Stimulated activated naive B cell treated with anti-CD40 and anti-IgM and Interleukin-4, amounts not matched to agents 10 μg/mL and 1 μg/mL and 100 μg/mL, for 72 hours (primary cell): ENCODE measurements around the gene GCSAML.

Experiments used
- ATAC-seq, 2 donors: fragments of 150-1000 bp; cut with Tn5 transposase; replicated peaks; 2 replicates each; pipeline ENCODE4 v1.10.0; 2021; ENCODE audit warnings: moderate library complexity in 1 of 2
- DNase-seq: peaks from one replicate; pipeline ENCODE4 v3.0.0; 2021
- H3K27ac Mint-ChIP-seq: one replicate; pipeline ENCODE4 v1.8.0; 2022; ENCODE audit warnings: mild to moderate bottlenecking, mixed read lengths
- H3K27me3 Mint-ChIP-seq, 2 donors: one replicate each; pipeline ENCODE4 v1.8.0; 2022; ENCODE audit warnings: mixed read lengths in 2 of 2
- H3K36me3 Mint-ChIP-seq, 2 donors: one replicate each; pipeline ENCODE4 v1.8.0; 2022; ENCODE audit warnings: mixed read lengths in 2 of 2, mild to moderate bottlenecking in 1 of 2
- H3K4me1 Mint-ChIP-seq, 2 donors: one replicate each; pipeline ENCODE4 v1.8.0; 2022; ENCODE audit warnings: mixed read lengths in 2 of 2, mild to moderate bottlenecking in 1 of 2
- H3K4me3 Mint-ChIP-seq, 2 donors: one replicate each; pipeline ENCODE4 v1.8.0; 2022; ENCODE audit warnings: mild to moderate bottlenecking in 2 of 2, mixed read lengths in 2 of 2, moderate library complexity in 1 of 2
- H3K9me3 Mint-ChIP-seq, 2 donors: one replicate each; pipeline ENCODE4 v1.8.0; 2022; ENCODE audit warnings: mixed read lengths in 2 of 2, mild to moderate bottlenecking in 1 of 2

Gene GCSAML

GRCh38 chr1:247540581-247540980 is 8.4 kb upstream of the GCSAML start:
- no peak overlapping the region for H3K27ac Mint-ChIP-seq
- ATAC-seq = no peak
- H3K4me3 Mint-ChIP-seq = no peak overlapping the region
- H3K9me3 Mint-ChIP-seq = no peaks in the 10 kb centered on the region
- DNase-seq = no peak
- peaks cover 8 to 12% of the 10 kb centered on the region in 2 donors for H3K4me1 Mint-ChIP-seq
- no peaks in the 10 kb centered on the region for H3K36me3 Mint-ChIP-seq
- H3K27me3 Mint-ChIP-seq = peaks cover 5 to 9% of the 10 kb centered on the region in 2 donors

GRCh38 chr1:247542811-247543210 is 6.1 kb upstream of the GCSAML start:
- DNase-seq (no peak), ATAC-seq (no peak)
- no peaks in the 10 kb centered on the region for H3K36me3 Mint-ChIP-seq
- peaks cover 5 to 13% of the 10 kb centered on the region in 2 donors for H3K27me3 Mint-ChIP-seq
- no peak overlapping the region for H3K4me3 Mint-ChIP-seq
- no peak overlapping the region for H3K27ac Mint-ChIP-seq
- peaks cover 8 to 12% of the 10 kb centered on the region in 2 donors for H3K4me1 Mint-ChIP-seq
- H3K9me3 Mint-ChIP-seq = no peaks in the 10 kb centered on the region

- no peaks in the 10 kb centered on the region for H3K36me3 Mint-ChIP-seq
- no peaks in the 10 kb centered on the region for H3K9me3 Mint-ChIP-seq
- DNase-seq = no peak
- peaks cover 5 to 11% of the 10 kb centered on the region in 2 donors for H3K4me1 Mint-ChIP-seq
- no peak for ATAC-seq
- H3K4me3 Mint-ChIP-seq = no peak overlapping the region
- H3K27me3 Mint-ChIP-seq = peaks cover 19 to 20% of the 10 kb centered on the region in 2 donors
- H3K27ac Mint-ChIP-seq = no peak overlapping the region
Measured at GRCh38 chr1:247548092-247548491, 842 bp upstream of the GCSAML start.

- ATAC-seq (no peak), DNase-seq (no peak)
- H3K27ac Mint-ChIP-seq = no peak overlapping the region
- H3K9me3 Mint-ChIP-seq = no peaks in the 10 kb centered on the region
- H3K4me1 Mint-ChIP-seq = peaks cover 5 to 11% of the 10 kb centered on the region in 2 donors
- H3K27me3 Mint-ChIP-seq = peaks cover 19% of the 10 kb centered on the region in 2 donors
- H3K36me3 Mint-ChIP-seq = no peaks in the 10 kb centered on the region
- H3K4me3 Mint-ChIP-seq = no peak overlapping the region
Measured at GRCh38 chr1:247551721-247552120, 2.8 kb downstream of the GCSAML start.

- no peak for ATAC-seq
- peaks cover 5 to 11% of the 10 kb centered on the region in 2 donors for H3K4me1 Mint-ChIP-seq
- no peaks in the 10 kb centered on the region for H3K9me3 Mint-ChIP-seq
- no peak overlapping the region for H3K27ac Mint-ChIP-seq
- peaks cover 15 to 19% of the 10 kb centered on the region in 2 donors for H3K27me3 Mint-ChIP-seq
- no peaks in the 10 kb centered on the region for H3K36me3 Mint-ChIP-seq
- DNase-seq = no peak
- H3K4me3 Mint-ChIP-seq = no peak overlapping the region
Measured at GRCh38 chr1:247552231-247552630, 3.3 kb downstream of the GCSAML start.

- H3K4me1 Mint-ChIP-seq = no peaks in the 10 kb centered on the region
Measured at GRCh38 chr1:247557926-247558674, 9.2 kb downstream of the GCSAML start.

GRCh38 chr1:247561711-247562110 is 12.8 kb downstream of the GCSAML start:
- Mint-ChIP-seq H3K27me3 (peaks cover 0 to 7% of the 10 kb centered on the region in 2 donors), H3K4me1 (no peaks in the 10 kb centered on the region), H3K4me3 (no peak overlapping the region), H3K27ac (no peak overlapping the region), H3K36me3 (no peaks in the 10 kb centered on the region), H3K9me3 (no peaks in the 10 kb centered on the region)
- ATAC-seq (no peak), DNase-seq (no peak)

More at GRCh38 chr1:247557926-247558674, 9.2 kb downstream of the GCSAML start:
- Mint-ChIP-seq H3K4me3 (no peak overlapping the region), H3K27me3 (peaks cover 0 to 7% of the 10 kb centered on the region in 2 donors), H3K9me3 (no peaks in the 10 kb centered on the region), H3K27ac (no peak overlapping the region), H3K36me3 (no peaks in the 10 kb centered on the region)
- no peak for ATAC-seq
- DNase-seq = no peak

GRCh38 chr1:247562198-247562597 is 13.3 kb downstream of the GCSAML start:
- DNase-seq (no peak), ATAC-seq (no peak)
- peaks cover 0 to 7% of the 10 kb centered on the region in 2 donors for H3K27me3 Mint-ChIP-seq
- no peak overlapping the region for H3K27ac Mint-ChIP-seq
- no peaks in the 10 kb centered on the region for H3K36me3 Mint-ChIP-seq
- no peaks in the 10 kb centered on the region for H3K9me3 Mint-ChIP-seq
- H3K4me3 Mint-ChIP-seq = no peak overlapping the region
- H3K4me1 Mint-ChIP-seq = no peaks in the 10 kb centered on the region

- Mint-ChIP-seq H3K9me3 (peaks cover 12 to 14% of the 10 kb centered on the region in 2 donors), H3K27me3 (peaks cover 13 to 19% of the 10 kb centered on the region in 2 donors), H3K4me3 (no peak overlapping the region), H3K4me1 (no peaks in the 10 kb centered on the region), H3K27ac (no peak overlapping the region), H3K36me3 (peaks cover 0 to 2% of the 10 kb centered on the region in 2 donors)
- ATAC-seq (no peak), DNase-seq (no peak)
Measured at GRCh38 chr1:247574236-247574635, 25.3 kb downstream of the GCSAML start.

- Mint-ChIP-seq H3K27me3 (peaks cover 10 to 19% of the 10 kb centered on the region in 2 donors), H3K4me3 (no peak overlapping the region), H3K9me3 (peaks cover 12% of the 10 kb centered on the region in 2 donors), H3K4me1 (no peaks in the 10 kb centered on the region), H3K36me3 (peaks cover 0 to 2% of the 10 kb centered on the region in 2 donors), H3K27ac (no peak overlapping the region)
- DNase-seq (no peak), ATAC-seq (no peak)
Measured at GRCh38 chr1:247574664-247575063, 25.7 kb downstream of the GCSAML start.

- H3K4me3 Mint-ChIP-seq = no peak overlapping the region
- no peak overlapping the region for H3K27ac Mint-ChIP-seq
- no peak for DNase-seq
- H3K36me3 Mint-ChIP-seq = peaks cover 0 to 2% of the 10 kb centered on the region in 2 donors
- no peaks in the 10 kb centered on the region for H3K4me1 Mint-ChIP-seq
- peaks cover 0 to 4% of the 10 kb centered on the region in 2 donors for H3K9me3 Mint-ChIP-seq
- ATAC-seq = no peak
- H3K27me3 Mint-ChIP-seq = peaks cover 10 to 12% of the 10 kb centered on the region in 2 donors
Measured at GRCh38 chr1:247576514-247576913, 27.6 kb downstream of the GCSAML start.

GRCh38 chr1:247578946-247579460 is 30.1 kb downstream of the GCSAML start:
- peaks cover 0 to 5% of the 10 kb centered on the region in 2 donors for H3K27me3 Mint-ChIP-seq
- no peak overlapping the region for H3K4me3 Mint-ChIP-seq
- ATAC-seq = no peak
- H3K4me1 Mint-ChIP-seq = no peaks in the 10 kb centered on the region
- no peak for DNase-seq
- no peaks in the 10 kb centered on the region for H3K36me3 Mint-ChIP-seq
- H3K9me3 Mint-ChIP-seq = no peaks in the 10 kb centered on the region
- H3K27ac Mint-ChIP-seq = no peak overlapping the region

- Mint-ChIP-seq H3K9me3 (peaks cover 3 to 5% of the 10 kb centered on the region in 2 donors), H3K27me3 (peaks cover 2 to 12% of the 10 kb centered on the region in 2 donors), H3K4me1 (no peaks in the 10 kb centered on the region), H3K4me3 (no peak within 1 kb of the TSS), H3K27ac (no peak within 1 kb of the TSS), H3K36me3 (no peaks in the 10 kb centered on the region)
- DNase-seq = no peak
- no peak for ATAC-seq
Measured at GRCh38 chr1:247588060-247588459, 39.1 kb downstream of the GCSAML start, which contains the start of gene OR2G2. Gene OR2G2, plus strand, starts transcription at chr1:247588360. Its CDS starts 0 bp downstream, at chr1:247588360.

GRCh38 chr1:247605286-247605685 is 56.4 kb downstream of the GCSAML start, which contains the start of gene OR2G3:
Gene OR2G3, plus strand, starts transcription at chr1:247605586. Its CDS starts 0 bp downstream, at chr1:247605586.
- no peak within 1 kb of the TSS for H3K27ac Mint-ChIP-seq

GRCh38 chr1:247613405-247613804 is 64.5 kb downstream of the GCSAML start:
- ATAC-seq (no peak), DNase-seq (no peak)
- peaks cover 4 to 6% of the 10 kb centered on the region in 2 donors for H3K9me3 Mint-ChIP-seq
- H3K4me3 Mint-ChIP-seq = no peak overlapping the region
- no peaks in the 10 kb centered on the region for H3K4me1 Mint-ChIP-seq
- H3K36me3 Mint-ChIP-seq = no peaks in the 10 kb centered on the region
- H3K27ac Mint-ChIP-seq = no peak overlapping the region
- H3K27me3 Mint-ChIP-seq = peaks cover 13 to 15% of the 10 kb centered on the region in 2 donors

More at GRCh38 chr1:247605286-247605685, 56.4 kb downstream of the GCSAML start, which contains the start of gene OR2G3:
- no peak within 1 kb of the TSS for H3K4me3 Mint-ChIP-seq
- ATAC-seq (no peak), DNase-seq (no peak)
- H3K36me3 Mint-ChIP-seq = no peaks in the 10 kb centered on the region
- H3K9me3 Mint-ChIP-seq = peaks cover 4 to 5% of the 10 kb centered on the region in 2 donors
- peaks cover 16 to 24% of the 10 kb centered on the region in 2 donors for H3K27me3 Mint-ChIP-seq
- H3K4me1 Mint-ChIP-seq = no peaks in the 10 kb centered on the region
